GM12872 (cell line): ENCODE measurements around the gene AHDC1.

Source experiments
- TF ChIP-seq, protein P1 (sequence below): IDR thresholded peaks from 3 replicates; pipeline ENCODE4 v1.5.1; 2011; ENCODE audit warnings: low read depth, mild to moderate bottlenecking, low read length, moderate library complexity; ENCODE audit not compliant: insufficient read depth

The AHDC1 gene

DNA sequence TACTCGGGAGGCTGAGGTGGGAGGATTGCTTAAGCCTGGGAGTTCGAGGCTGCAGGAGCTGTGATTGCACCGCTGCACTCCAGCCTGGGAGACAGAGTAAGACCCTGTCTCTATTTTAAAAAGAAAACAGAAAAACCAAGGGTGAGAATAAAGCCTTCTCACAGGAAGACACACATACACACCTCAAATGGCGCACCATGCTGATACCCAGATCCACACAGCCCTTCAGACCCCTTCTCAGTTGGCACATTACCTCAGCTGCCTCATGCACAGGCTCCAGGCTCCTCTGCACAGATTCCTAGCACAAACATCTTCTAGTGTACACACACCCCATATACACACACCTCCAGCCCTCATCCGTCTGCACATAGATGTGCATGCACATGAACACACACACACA, 23.1 kb upstream of the AHDC1 start:
- TF ChIP-seq, protein P1, sequence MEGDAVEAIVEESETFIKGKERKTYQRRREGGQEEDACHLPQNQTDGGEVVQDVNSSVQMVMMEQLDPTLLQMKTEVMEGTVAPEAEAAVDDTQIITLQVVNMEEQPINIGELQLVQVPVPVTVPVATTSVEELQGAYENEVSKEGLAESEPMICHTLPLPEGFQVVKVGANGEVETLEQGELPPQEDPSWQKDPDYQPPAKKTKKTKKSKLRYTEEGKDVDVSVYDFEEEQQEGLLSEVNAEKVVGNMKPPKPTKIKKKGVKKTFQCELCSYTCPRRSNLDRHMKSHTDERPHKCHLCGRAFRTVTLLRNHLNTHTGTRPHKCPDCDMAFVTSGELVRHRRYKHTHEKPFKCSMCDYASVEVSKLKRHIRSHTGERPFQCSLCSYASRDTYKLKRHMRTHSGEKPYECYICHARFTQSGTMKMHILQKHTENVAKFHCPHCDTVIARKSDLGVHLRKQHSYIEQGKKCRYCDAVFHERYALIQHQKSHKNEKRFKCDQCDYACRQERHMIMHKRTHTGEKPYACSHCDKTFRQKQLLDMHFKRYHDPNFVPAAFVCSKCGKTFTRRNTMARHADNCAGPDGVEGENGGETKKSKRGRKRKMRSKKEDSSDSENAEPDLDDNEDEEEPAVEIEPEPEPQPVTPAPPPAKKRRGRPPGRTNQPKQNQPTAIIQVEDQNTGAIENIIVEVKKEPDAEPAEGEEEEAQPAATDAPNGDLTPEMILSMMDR: no peak

DNA sequence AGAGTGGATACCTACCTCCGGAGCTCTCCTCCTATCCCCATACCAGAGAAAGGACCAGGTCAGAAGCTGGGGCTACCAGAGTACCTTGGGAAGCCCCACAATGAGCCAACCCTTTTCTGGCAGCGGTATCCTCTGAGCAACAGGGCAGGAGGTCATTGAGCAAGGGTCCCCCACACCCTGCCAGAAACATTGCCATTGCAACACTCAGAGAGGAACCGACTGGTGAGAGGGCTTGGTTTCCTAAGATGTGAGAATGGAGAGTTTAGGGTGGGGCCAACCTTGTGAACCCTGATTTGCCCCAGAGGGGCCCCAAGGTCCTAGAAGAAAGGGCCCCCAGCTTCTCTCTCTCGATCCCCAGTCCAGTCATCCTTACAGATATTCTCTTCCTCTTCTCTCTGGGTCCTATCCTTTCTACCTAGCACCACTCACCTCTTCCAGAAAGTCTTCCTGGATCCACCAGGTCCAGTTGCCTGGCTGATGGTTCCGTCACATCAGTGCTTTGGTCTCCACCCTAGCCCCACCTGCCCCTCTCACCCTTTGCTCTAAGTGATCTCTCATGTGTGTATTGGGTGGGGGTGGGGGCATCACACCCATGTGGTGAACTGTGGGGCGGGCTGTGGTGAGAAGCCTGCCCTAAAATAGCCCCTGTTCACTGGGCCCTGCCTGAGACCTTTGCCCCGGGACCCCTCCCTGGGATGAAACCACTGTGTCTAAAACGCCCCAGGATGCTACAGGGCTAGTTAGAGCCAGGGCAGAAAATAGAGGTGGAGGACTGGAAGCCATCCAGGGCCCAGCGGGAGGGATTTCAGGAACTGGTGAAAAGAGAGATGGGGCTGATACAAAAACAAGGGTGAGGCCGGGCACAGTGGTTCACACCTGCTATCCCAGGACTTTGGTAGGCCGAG, 22.3 kb upstream of the AHDC1 start:
- TF ChIP-seq, protein P1: no peak

DNA sequence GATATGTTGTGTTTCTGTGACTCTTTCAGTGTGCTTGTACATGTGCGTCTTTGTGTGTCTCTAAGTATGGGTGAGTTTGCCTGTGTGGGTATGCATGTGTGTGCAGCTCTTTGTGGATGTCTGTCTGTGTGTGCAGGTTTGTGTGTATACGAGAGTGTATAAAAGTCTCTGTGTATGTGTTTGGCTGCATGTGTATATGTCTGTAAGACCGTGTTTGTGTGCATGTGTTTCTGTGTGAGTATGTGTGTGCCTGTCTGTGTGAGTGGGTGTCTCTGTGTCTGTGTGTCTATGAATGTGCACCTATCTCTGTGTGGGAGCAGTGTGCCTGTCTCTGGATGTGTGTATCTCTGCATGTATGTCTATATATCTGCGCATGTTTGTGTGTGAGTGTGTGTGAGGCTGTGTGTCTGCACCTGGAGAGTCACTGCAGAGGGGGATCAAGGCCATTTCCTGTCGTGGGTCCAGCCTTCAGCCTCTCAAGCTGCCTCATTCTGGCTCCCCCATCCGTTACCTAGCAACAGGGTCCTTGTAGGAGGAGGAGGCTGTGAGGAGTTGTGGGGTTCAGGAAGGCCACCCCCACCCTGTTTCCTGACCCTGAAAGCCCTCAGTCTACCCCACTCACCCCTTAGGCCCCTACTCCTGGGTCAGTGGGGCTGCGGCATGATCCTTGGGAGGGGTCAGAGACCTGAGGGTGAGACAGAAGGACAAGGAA, 20.7 kb upstream of the AHDC1 start:
- TF ChIP-seq, protein P1: no peak

DNA sequence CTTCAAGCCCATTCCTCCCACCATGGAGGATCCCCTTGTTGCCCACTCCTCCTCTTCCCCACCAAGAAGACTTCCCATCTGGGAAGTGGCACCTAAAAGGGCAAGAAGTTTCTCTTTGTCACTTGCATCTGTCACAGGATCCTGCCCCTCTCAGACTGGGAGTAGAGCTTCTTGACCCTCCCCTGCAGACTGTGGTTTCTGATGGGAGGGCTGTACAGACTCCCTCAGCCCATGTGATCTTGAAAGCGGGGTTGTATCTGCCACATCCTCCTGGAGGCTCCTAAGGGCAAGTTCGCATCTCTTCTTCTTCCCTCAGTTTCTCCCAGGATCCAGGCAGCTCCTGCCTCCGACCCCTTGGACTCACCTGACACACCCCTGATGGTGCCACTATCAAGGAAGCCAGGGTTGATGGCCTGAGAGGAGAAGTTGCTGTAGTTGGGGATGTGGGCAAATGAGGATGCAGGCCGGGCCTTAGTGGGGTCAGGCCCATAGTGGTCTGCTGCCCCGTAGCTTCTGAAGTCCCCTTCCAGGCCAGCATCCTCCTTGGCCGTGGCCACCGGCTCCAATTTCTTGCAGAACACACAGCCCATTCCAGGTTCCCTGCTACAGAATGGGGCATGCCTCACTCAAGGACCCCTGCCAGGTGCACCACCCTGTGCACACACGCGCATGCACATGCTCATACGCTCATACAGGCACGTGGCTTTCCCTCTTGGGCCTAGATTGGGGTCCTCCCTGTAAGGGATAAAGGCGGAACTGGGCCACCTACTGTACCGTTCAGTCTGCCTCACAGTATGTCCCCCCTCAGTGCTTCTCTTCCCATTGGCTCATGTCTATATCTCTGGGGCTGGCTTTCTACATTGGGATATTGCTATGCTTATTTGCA, 19.6 kb upstream of the AHDC1 start:
- TF ChIP-seq, protein P1: no peak

DNA sequence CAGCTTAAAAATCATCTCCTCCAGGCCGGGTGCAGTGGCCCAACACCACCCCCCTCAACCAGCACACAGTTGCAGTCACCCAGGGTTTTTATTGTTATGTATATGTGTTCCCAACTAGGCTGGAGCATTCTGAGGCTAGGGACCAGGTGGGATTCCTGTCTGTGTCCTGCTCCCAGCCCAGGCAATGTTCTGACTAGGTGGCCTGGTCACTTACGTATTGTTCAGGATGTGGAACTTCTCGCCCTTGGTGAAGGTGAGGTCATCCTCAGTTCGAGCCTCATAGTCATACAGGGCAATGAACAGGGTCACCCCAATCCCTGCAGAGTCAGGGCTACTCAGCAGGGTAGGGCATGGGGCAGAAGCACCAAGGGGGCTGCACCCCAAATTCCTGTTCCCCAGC, 18.9 kb upstream of the AHDC1 start:
- TF ChIP-seq, protein P1: no peak

DNA sequence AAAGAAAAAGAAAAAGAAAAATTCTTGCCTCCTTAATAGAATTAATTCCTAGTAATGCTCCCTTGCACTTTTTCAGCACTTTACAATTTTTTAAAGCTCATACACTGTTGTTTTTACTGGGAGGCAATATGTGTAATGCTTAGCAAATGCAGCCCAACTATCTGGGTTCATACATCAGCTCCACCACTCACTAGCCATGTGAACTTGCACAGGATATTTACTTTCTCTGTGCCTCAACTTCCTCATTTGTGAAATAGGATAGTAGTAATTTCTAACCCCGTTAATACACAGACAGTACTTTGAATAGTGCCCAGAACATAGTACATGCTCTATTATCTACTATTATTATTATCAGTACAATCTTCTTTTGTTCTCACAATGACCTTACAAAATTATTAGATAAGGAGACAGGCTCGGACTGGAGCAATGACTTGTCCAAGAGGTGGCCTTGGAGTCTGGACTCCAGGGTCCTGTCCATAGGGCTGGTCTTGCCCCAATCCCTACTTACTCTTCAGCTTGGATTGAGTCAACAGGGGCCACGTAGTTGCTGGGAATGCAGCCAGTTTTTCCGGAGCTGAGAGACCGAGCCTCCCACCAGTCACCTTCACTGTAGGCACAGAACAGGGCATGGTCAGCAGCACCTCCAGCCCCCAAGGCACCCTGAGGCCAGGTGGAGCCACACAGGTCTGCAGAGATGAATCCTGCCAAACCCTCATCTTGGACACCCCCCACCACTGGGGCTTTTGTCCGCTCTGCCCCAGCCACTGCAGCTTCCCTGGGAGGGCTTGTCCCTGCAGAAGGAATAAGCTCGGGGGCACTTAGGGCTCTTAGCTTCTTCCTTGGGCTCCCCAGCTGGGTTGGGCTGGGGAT, 17.3 kb upstream of the AHDC1 start:
- TF ChIP-seq, protein P1: no peak
